Right renal cortex interstitium (tissue), 3 donors: Measurements from ENCODE around the gene VAV2. TPM values are rescaled to one million over a fixed set of nuclear protein-coding genes. Genes with fewer than 3 reads are reported as not detected.

Experiments used
- DNase-seq, 3 donors: peaks; one replicate each; pipeline ENCODE4 v3.0.0-alpha.2; 2013; ENCODE audit warnings: low read depth in 3 of 3, low spot score in 2 of 3
- polyA plus RNA-seq, 3 donors: library from polyadenylated mRNA; unstranded; fragments of 120-200 nt; gene quantifications; one replicate each; pipeline ENCODE4 v1.2.1, GENCODE V29; 2013; ENCODE audit not compliant: insufficient read length in 3 of 3

The VAV2 gene
- polyA plus RNA-seq, 3 donors: 34.2 to 34.8 (median 34.8) TPM

DNA sequence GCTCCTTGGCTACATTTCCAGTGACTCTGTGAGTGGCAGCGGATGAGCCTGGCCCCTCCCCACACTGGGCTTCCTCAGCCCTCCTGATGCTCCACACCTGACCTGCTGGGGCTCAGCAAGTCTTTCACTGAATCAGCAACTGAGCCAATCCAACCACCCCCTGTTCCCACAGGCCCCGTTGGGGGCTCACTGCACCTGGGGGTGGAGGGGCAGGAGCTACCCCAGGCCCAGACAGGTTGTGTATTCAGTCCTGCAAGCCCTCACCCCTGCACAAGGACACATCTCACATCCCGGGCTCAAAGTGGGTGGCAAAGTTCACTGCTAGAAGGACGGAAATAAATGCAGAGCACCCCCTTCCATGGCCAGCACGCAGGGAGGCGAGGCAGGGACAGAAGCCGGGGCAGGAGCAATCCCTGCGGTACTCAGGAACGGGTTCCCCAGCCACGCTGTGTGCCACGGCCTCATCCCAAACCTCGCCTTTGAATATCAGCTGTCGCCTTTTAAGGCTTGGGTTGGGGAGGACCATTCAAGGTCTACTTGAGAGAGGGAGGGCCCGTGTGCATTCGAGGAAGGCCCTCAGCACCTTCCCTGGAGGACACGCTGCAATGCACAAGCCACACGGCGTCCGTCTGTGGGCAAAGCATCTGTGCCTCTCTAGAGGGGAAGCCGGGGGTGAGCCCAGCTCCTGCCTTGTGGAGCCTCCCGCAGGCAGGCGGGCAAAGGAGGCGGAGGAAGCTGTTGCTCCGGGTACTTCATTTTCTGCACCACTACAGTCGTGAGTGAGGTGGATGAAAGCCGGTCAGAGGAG lies 179.0 kb downstream of the VAV2 start:
- DNase-seq: no peak

DNA sequence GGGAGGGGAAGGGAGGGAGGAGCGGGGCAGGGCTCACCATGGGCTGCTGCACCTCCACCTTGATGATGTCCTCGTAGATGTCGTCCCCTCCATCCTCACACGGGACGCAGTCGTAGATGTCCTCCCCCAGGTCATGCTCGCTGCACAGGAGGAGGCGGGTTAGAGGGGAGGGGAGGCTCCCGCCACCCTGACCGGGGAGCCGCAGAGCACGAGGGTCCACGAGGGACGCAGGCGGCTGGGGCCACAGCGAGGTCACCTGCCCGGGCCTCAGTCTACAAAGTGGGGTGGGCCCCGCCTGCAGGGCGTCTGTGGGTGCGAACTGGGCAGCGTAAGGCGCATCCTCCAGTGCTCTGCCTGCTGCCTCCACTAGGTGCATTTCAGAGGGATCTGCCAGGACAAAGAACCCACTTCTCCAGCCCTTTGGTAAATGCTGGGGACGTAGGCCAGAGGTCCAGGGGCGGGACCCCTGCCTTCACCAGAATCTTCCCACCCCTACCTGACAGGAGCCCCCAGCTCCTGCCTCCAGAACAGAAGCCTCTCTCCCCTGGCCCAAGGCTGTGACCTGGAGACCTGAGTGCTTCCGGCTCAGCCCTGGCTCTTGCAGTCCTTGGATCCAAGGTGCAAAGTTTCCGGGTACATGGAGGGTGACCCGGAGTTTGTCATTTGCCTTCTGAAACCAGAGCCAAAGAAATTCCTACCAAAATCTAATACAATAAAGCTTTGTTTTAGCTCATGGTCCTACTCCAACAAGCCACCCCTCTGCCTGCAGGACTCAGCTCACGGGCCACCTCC lies 179.9 kb downstream of the VAV2 start:
- no peak for DNase-seq

DNA sequence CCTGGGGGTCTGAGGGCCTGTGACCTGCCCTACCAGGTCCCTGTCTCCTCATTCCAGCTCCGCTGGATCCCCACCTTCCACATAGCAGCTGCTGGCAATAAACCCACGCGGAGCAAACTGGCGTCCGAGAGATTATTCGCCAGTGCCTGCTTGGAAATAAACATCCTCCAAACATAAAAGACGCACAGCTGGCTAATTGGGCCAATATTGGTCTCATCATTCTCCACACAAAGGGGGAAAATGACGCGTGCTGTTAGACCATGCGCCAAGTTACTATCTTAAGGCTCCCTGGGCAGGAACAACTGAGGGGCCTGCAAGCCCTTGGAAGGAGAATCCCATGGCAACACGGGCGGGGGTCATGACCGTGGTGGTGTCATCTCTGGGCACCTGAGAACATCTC lies 180.7 kb downstream of the VAV2 start:
- DNase-seq: no peak

DNA sequence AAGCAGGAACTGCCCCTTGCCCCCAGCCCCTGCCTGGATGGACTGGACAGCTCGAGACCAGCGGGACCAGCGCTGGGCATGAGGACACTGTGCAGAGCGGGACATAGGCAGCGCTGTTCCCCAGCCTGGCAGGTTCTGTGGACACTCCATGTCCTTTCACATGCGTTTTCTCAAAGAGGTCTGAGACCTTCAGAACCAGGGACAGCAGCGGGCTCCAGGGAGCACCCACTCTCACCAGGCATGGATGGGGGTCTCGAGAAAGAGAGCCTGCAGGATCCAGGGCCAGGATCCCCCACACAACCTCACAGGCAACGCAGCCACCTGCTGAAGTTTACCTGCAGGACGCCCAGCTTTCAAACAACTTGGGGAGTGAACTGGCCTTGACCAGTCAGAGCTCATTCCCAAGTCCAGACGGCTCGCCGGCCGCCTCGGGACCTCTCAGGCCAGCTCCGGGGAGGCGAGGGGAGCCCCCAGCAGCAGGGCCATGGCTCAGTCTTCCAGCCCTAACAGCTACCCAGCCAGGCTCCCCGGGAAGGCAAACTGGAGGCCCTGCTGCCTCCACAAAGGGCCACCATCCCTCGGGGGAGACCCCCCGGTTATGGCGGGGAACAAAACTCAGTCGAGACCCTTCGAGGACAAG lies 181.4 kb downstream of the VAV2 start:
- DNase-seq: no peak

DNA sequence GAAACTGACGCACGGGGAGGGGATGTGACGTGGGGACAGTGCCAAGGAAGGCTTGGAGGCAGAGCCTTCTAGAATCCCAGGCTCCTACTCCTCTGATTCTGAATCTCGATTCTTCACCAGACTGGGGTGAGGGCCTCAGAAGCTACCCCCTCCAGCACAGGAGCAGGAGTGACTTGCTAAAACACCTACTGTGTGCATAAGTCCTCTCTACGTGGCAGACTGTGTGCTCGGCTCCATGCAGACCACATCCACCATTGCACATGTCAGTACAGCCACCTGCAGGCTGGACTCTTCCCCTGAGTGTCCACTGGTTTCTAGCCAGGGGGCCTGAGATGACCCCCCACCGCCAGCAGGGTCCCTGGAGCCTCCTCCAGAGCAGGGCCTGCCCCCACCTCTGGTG lies 182.8 kb downstream of the VAV2 start:
- no peak for DNase-seq

DNA sequence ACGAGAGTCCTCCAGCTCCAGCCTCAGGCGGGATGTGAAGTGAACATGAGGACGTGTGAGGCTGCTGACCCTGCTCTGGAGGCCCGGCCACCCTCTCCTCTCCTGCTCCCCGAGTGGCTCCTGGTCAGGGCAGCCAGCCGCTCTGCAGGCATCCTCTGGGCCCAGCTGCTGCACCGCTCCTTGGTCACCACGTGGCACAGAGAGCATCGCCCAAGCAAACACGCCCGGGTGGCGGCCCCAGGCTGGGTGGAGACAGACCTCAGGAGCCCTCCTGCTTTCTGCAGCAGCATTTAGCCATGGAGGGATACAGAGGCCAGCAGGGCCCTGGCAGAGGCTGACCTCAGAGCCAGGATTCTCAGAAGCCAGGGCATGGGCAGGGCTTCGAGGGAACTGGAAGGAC lies 184.3 kb downstream of the VAV2 start:
- no peak for DNase-seq

DNA sequence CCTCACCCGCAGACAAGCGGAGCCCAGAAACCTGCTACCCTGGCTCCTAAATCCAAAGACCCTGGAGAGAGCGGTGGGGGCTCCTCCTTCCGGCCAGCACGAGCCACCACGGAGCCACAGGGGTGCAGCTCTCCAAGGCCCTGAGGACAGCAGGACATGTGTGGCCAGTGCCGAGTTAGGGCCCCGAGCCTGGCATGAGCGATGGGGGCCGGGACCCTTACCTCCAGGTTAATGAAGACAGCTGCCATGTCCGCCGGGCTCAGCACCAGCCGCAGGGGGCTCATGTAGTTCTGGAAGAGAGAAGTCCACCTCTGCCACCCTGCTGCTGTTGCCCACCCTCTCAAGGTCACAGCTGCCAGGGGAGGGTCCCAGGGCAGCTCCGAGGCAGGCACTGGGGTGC lies 185.1 kb downstream of the VAV2 start:
- DNase-seq: no peak

DNA sequence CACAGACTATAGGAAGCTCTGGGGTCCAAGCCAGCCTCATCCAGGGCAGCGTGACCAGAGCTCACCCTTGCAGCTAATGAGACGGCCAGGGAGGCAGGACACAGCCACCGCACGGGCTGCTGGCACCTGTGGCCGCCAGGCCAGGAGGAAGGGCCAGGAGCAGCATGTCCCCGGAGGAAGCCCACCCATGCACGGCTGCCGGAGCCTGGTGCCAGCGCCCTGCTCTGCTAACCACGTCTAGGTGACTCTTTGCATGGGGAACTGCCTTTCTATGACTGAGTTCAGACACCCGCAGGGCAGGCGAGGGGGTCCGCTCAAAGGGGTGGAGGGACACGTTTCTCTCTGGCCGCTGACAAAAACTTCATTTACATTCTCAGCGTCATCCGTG lies 185.5 kb downstream of the VAV2 start:
- DNase-seq: no peak

DNA sequence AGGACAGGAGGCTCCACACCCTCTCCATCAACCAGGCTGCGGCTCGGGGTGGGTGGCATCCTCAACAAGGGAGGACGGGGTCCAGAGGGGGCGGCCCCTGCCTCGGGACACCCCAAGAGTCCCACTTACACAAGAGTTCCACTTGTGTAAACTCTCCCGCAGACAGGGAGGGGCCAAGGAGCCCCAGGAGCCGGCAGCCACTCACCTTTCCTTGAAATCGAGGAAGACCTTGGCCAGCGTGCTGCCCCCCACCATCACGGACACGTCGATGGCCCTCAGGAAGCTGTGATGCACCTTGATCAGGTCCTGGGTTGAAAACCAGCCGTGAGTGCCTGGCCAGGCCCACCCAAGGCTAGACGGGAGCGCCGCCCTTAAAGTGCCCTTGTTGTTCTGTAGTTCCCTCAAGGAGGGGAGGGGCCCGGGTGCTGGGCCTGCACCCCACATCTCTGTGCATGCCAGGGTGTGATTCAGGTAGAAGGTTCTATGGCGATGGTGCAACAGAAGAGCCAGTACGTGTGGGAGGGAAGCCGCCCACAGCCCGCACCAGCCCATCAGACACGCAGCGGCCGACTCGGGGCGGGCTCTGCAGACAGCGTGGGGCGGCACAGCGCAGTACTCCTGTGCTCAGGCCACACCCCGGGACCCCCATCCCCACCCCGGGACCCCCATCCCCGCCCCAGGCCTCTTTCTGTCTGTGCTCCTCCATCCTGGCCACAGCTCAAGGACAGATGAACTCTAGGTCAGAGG lies 186.1 kb downstream of the VAV2 start:
- no peak for DNase-seq

DNA sequence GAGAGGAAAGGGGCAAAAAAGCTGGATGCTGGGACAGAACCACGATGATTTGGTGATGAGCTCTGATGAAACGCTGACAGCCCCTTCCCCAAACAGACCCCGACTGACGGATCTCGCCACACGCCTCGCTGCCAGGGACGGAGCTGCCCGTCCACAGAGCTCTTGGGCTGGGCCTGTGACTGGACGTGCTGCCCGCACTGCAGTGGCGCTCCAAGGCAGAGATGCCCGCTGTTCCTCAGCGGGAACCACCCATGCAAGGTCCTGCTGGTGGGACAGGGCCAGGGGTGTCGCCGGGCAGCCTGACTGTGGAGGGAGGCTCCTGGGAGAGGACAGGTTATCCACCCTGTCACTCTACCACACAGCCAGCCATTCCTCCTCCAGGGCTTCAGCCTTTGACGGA lies 187.9 kb downstream of the VAV2 start:
- DNase-seq: no peak

DNA sequence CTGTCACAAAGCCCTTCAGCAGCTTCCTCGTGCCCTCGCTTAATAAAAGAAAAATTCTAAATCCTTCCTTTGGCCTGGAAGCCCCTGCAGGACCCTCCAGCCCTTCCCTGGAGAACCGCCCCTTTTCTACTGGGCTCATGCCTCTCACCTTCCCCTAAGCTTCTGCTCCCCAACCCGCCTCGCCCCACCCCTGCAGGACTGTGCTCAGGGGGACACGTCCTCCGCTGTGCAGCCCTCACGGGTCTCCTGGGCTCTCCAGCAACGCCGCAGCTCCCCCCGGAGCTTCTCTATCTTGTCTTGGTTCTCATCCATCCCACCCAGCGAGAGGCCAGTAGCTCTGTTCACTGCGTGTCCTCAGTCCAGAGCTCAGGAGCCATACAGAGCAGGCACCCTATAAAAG lies 188.4 kb downstream of the VAV2 start:
- no peak for DNase-seq

DNA sequence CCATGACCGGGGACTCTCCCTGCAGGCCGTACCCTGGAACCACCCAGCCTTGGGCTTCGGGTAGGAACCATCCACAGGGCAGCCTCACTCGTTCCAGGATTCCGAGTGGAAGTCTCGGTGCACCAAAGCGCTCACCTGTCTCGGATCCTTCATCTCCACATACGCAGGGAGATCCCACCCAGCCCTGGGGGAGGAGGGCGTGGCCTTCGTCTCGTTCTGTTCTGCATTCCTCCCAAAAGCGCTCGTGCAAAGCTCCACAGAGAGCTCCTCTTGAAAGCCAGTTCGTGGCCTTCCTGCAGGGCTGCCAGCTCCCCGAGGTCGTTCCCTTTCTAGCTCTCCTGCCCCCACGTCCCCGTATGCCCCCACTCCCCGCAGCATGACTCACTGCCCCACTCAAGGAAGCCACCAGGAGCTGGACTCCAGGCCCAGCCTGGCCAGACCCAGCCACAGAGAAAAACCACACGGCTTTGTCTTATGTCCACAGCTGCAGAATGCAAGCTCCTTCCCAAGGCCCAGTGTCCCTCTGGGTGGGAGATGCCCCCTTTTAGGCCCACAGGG lies 189.0 kb downstream of the VAV2 start:
- no peak for DNase-seq

DNA sequence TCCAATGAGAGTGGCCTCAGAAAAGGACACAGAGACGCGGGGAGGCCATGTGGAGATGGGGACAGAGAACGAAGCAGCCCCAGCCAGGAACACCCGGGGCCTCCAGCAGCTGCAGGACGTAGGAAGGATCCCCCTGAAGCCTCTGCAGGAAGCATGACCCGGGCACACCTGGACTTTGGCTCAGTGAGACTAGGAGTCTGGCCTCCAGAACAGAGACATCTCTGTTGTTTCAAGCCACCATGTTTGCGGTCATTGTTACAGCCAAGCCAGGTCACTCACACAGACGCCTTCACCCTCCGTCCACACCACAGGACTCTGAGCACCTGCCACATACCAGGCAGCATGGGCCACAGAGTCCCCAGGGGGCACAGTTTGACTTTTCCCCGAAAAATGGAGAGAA lies 190.4 kb downstream of the VAV2 start:
- no peak for DNase-seq

DNA sequence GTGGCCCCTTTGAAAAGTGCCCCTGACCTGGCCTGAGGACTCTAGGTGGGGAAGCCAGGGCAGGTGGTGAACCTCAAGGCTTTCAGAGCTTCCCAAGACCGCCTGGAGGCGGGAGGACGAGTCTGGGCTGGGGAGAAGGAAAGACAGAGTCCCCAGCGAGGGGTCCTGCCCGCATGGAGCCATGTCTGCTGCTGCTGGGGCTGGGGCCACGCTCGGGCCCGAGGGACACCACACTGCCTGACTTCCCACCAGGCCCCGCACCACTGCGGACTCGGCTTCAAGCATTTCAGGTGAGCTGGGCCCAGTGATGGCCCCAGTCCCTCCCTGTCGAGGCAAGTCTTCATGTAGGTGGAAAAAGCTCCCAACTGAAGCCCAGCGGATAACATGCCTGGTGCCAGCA lies 191.9 kb downstream of the VAV2 start:
- no peak for DNase-seq

DNA sequence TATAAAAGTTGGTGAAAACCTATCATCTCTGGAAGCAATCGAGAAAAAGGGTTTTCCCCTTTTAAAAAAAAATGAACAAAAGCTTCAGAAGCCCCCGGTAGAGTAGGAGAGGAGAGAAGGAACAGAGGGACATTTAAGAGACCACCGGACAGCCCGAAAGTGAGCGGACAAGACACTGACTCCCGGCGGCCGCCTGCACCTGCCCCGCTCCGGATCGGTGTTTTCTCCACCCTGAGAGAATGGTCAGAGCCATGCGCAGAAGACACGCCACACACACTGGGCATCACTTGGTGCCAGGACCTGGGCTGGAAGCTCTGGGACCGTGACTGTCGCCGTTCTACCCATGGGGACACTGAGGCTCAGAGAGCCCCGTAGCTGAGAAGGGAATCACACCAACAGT lies 192.4 kb downstream of the VAV2 start:
- DNase-seq: no peak

DNA sequence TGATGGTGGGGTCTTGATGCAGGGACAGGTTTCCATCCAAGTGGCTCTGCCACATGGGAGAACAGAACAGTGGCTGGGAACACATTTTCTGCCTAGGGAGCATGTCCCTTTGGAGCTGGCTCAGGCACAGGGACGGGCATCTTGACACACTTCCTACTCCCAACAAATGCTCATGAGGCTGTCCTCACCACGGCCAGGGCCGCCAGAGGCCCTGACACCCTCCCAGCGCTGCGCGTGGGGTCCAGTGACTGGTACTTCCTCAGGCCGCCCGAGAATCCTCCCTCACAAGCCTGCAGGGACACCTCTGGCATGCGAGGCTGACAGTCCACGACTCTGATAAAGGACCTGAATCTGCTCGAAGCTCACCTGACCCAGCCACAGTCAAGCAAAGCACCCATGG lies 193.0 kb downstream of the VAV2 start:
- DNase-seq: no peak

DNA sequence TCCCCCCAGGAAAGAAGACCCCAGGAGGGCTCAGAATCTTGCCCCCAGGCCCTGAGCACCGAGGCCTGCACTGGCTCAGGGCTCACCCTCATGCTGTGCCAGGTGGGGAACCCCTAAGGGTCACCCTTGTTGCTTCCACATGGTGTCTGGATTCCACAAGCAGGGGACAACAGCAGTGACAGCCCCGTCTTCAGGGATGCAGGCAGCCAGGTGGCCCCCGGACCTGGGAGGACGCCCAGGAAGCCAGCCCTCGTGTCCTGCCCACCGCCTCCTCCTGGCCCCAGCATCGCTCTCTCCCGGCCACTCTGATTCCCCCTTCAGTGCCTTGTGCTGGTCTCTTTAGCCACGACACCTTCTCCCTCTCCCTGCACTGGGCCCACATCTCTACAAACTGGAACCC lies 194.0 kb downstream of the VAV2 start:
- DNase-seq: no peak

DNA sequence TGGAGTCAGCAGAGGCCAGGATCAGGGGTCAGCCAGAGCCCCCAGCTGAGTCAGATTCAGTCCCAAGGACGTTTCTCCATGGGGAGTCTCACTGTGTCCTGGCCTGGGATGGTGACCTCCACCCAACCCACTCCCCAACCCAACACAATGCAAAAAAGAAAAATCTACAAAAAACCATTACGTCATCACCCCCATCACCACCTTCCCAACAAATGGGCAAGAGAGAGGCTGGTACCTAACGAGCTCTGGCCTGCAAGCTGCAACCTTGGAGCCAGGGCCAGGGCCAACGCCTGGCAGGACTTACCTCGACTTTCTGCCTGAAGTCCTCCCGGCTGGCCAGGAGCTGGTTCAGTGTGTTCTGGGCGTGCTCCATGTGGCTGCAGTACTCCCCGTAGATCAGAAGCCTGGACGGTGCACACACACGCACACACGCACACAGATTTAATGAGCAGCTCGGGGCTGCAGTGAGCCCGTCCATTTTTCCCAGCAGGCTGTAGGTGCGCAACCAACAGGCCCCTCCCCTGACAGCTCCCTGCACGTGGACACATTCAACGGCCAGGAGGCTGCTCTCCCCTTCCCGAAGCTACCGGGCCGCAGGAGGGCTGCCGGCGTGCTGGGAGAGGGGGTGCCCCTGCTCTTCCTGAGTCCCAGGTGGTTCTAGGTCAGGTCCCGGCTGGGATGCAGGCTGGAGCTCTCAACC lies 194.6 kb downstream of the VAV2 start:
- no peak for DNase-seq

DNA sequence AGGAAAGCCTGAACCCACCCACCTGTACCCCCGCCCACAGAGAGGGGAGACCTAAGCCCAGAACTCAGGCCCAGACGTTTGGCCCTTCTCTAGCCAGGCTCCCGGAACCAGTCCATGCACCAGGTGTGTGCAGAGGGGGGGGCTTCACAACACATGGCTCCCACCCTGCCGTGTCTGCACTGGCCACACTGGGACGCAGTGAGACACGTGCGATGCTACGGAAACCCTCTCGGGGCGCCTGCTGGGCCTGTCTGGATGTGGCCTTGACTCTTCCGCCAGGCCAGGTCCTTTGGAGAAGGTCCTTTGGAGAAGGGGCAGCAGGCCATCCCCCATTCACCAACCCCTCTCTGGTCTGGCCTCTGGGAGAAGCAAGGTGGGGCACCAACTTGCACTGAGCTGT lies 195.6 kb downstream of the VAV2 start:
- no peak for DNase-seq

DNA sequence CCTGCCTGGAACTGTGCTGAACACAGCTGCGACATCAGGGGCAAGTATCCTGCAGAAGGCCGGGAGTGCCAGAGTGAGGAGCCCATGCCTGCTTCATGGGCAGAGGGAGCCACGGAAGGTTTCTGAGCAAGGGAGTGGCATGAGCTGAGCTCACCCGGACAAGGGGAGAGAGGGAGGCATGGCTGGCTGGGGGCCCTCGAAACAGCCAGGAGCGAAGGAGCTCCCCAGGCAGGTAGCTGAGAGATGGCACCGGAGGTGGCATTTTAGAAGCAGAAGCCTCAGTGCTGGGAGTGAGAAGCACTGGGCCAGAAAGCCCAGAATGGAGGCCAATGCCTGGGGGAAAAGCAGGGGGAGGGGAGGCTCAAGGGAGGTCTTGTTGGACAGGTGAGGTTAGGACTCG lies 197.1 kb downstream of the VAV2 start:
- no peak for DNase-seq
